Neuron (in vitro differentiated cells): ENCODE results near the gene PTPN3.
A peak's percentile ranks its signal among the peaks of the same experiment; 100 is the strongest.

Experiments used
- H2AFZ ChIP-seq: one replicate; pipeline ENCODE4 v1.6.1; 2013; ENCODE audit warnings: low read depth, mild to moderate bottlenecking, inconsistent platforms, low read length, moderate library complexity
- H3K27me3 ChIP-seq: one replicate; pipeline ENCODE4 v1.6.1; 2013; ENCODE audit warnings: low read length; ENCODE audit not compliant: insufficient read depth
- H3K36me3 ChIP-seq: one replicate; pipeline ENCODE4 v1.6.1; 2013; ENCODE audit warnings: low read length; ENCODE audit not compliant: insufficient read depth
- H3K4me1 ChIP-seq: one replicate; pipeline ENCODE4 v1.6.1; 2013; ENCODE audit warnings: low read length; ENCODE audit not compliant: insufficient read depth
- H3K4me3 ChIP-seq: 2 replicates; pipeline ENCODE4 v1.5.1; 2013; ENCODE audit warnings: mild to moderate bottlenecking, low read length, moderate library complexity
- H3K9me3 ChIP-seq: one replicate; pipeline ENCODE4 v1.6.1; 2013; ENCODE audit warnings: low read length

The PTPN3 gene

DNA sequence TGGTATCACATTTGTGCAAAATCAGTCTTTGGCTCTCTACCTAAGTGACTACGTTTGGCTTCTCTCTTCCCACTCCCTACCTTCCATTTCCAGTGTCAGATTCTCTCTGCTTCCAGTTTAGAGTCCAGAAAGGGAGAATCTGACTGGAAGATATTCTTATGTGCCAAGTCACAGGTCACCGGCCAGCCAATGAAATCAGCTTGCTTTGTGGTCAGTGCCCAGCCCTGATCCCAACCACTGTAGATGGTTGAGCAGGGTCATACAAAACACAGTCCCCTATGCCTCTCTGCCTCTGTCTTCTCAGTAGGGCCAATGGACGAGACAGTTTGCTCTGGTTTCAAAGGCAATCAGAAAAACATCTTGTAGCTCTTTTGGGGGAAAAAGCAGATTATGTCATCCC is 161.7 kb downstream of the PTPN3 start:
- Histone ChIP-seq H3K9me3 (no peaks in the 10 kb centered on the region), H3K4me1 (no peaks in the 10 kb centered on the region), H2AFZ (no peak overlapping the region)

DNA sequence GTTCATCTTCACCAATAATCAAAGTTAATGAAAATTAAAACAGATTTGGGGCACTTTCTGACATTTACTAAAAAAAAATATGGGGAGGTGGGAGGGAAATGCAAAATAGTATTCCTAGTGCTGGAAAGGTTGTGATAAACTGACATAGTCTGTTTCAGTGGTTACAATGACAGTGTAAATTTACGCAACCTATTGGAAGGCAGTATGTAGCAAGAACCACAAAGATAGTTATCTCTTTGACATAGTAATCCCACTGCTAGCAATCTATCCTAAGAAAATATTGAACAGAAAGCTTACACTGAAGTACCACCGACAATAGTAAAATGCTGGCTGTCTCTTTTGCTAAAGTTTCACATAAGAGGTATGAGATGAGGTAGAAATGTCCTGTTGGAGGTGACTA is 162.2 kb downstream of the PTPN3 start:
- no peaks in the 10 kb centered on the region for H3K36me3 ChIP-seq
- no peaks in the 10 kb centered on the region for H3K9me3 ChIP-seq
- H3K4me1 ChIP-seq: no peaks in the 10 kb centered on the region
- no peak overlapping the region for H2AFZ ChIP-seq
- no peak overlapping the region for H3K4me3 ChIP-seq
- H3K27me3 ChIP-seq: no peaks in the 10 kb centered on the region

More for the DNA sequence above, 161.7 kb downstream of the PTPN3 start:
- Histone ChIP-seq H3K27me3 (no peaks in the 10 kb centered on the region), H3K4me3 (no peak overlapping the region), H3K36me3 (no peaks in the 10 kb centered on the region)

DNA sequence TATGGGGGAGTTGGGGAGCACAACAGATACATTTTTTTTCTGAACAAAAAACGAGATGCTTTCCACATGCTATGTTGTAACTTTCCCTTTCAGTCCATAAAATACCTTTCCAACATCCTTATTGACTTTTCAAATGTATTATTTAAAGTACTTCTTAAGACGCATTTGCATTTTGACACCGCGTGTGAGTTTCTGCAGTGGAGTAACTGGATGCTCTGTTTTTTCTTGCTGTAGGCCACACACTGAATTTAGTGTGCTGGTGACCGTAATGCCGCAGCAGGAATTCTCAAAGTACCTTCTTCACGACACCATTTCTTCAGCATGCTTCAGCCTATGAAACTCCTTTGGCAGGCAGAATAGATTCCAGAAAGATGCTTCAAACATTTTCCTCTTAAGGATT is 163.0 kb downstream of the PTPN3 start:
- Histone ChIP-seq H3K9me3 (no peaks in the 10 kb centered on the region), H3K36me3 (no peaks in the 10 kb centered on the region)

GRCh38 chr9:109331353-109331752 is 166.8 kb downstream of the PTPN3 start:
- no peaks in the 10 kb centered on the region for H3K9me3 ChIP-seq
- peaks cover 3% of the 10 kb centered on the region for H3K4me1 ChIP-seq
- no peak overlapping the region for H2AFZ ChIP-seq
- no peak overlapping the region for H3K4me3 ChIP-seq
- H3K27me3 ChIP-seq: peaks cover 2% of the 10 kb centered on the region
- no peaks in the 10 kb centered on the region for H3K36me3 ChIP-seq

More for the DNA sequence above, 163.0 kb downstream of the PTPN3 start:
- Histone ChIP-seq H3K27me3 (no peaks in the 10 kb centered on the region), H3K4me1 (no peaks in the 10 kb centered on the region), H2AFZ (no peak overlapping the region), H3K4me3 (no peak overlapping the region)

GRCh38 chr9:109329638-109330258 is 168.4 kb downstream of the PTPN3 start:
- Histone ChIP-seq H3K27me3 (peaks cover 5% of the 10 kb centered on the region), H3K4me3 (no peak overlapping the region), H3K4me1 (peaks cover 3% of the 10 kb centered on the region), H3K36me3 (no peaks in the 10 kb centered on the region), H2AFZ (peak overlapping the region; percentile 8), H3K9me3 (no peaks in the 10 kb centered on the region)

DNA sequence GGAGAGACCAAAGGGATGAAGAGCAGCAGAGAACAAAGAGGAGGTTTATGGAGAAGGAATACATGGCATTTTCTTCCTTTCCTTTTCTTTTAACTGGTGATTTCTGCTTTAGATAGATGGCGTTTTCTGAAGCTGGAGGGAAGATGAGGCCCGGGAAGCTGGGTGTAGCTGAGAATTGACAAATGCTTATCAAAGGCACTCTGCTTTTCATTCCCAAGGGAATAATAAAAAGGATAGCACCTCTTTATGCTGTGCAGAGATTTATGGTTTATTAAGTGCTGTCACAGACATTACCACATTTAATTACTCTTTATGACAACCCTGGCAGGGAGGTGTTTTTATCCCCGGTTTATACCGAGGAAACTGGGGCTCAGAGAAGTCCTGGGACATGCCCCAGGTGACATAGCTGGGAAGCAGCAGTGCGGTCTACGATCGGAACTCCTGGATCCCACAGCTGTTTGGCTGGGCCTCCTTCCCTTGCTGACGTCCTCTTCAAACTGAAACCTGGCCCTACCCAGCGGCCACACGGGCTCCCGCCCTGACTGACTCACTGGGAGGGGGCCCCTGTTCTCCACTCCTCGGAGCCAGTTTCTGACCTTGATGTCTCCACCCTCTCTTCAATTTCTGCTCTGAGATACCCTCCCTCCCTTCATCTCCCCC is 169.0 kb downstream of the PTPN3 start:
- no peaks in the 10 kb centered on the region for H3K9me3 ChIP-seq
- no peak overlapping the region for H3K4me3 ChIP-seq

More for the DNA sequence above, 169.0 kb downstream of the PTPN3 start:
- Histone ChIP-seq H2AFZ (peak overlapping the region; percentile 16), H3K36me3 (no peaks in the 10 kb centered on the region), H3K27me3 (peaks cover 5% of the 10 kb centered on the region), H3K4me1 (peaks cover 3% of the 10 kb centered on the region)
